H1 (cell line): ENCODE results near the gene TIMP4. TPM values are rescaled to one million over a fixed set of nuclear protein-coding genes. Genes with fewer than 3 reads are reported as not detected.

Source experiments
- CTCF ChIA-PET: fragments of 300-600 bp; sonication (Branson Sonifier 250); formaldehyde crosslinking; loops from one replicate; lab custom pipeline; 2021; ENCODE audit not compliant: partially characterized antibody; lab: Charles Lee
- POLR2A ChIA-PET: fragments of 300-600 bp; sonication (Branson Sonifier 250); formaldehyde crosslinking; loops from one replicate; lab custom pipeline; 2021; ENCODE audit warnings: inconsistent platforms; ENCODE audit not compliant: partially characterized antibody; lab: Charles Lee
- DNase-seq, 2 experiments: peaks; one replicate each; pipeline versions ENCODE4 v3.0.0 to v3.0.0-alpha.2; 2010 to 2022; ENCODE audit warnings: low spot score in 2 of 2, low read depth in 1 of 2, mixed read lengths in 1 of 2
- FAIRE-seq: peaks from 2 replicates; lab custom pipeline; 2011; peaks lifted over from hg19 to GRCh38; lab: Jason Lieb, UNC
- H2AFZ ChIP-seq: 2 replicates; pipeline ENCODE4 v1.8.1; 2012; ENCODE audit warnings: low read length, inconsistent platforms
- H2AK5ac ChIP-seq: 2 replicates; pipeline ENCODE4 v1.6.1; 2013; ENCODE audit warnings: low read depth, low read length
- H2BK120ac ChIP-seq: replicated peaks from 2 replicates; pipeline ENCODE3; 2013; ENCODE audit warnings: low read depth, low read length, inconsistent platforms
- H2BK12ac ChIP-seq: 2 replicates; pipeline ENCODE4 v1.6.1; 2013; ENCODE audit warnings: low read depth, low read length
- H2BK15ac ChIP-seq: 2 replicates; pipeline ENCODE4 v1.6.1; 2013; ENCODE audit warnings: low read length
- H2BK20ac ChIP-seq: 2 replicates; pipeline ENCODE4 v1.6.1; 2013; ENCODE audit warnings: low read length
- H2BK5ac ChIP-seq: 2 replicates; pipeline ENCODE4 v1.6.1; 2013; ENCODE audit warnings: low read depth, low read length
- H3K14ac ChIP-seq: 2 replicates; pipeline ENCODE4 v1.6.1; 2013; ENCODE audit warnings: inconsistent platforms; ENCODE audit not compliant: insufficient read length
- H3K18ac ChIP-seq: 2 replicates; pipeline ENCODE4 v1.6.1; 2013; ENCODE audit warnings: low read length; ENCODE audit errors: extremely low read depth
- H3K23ac ChIP-seq: 2 replicates; pipeline ENCODE4 v1.6.1; 2013; ENCODE audit warnings: inconsistent platforms; ENCODE audit not compliant: insufficient read length
- H3K23me2 ChIP-seq: 2 replicates; pipeline ENCODE4 v1.6.1; 2013; ENCODE audit warnings: low read depth, low read length
- H3K27ac ChIP-seq: 2 replicates; pipeline ENCODE4 v1.6.1; 2011; ENCODE audit warnings: low read depth, low read length, inconsistent platforms
- H3K27me3 ChIP-seq, 4 experiments: replicated peaks in 1 of 4; 1 replicate in 1 of 4; 2 replicates in 3 of 4; pipeline versions ENCODE4 v1.6.1 to v1.8.1; 2011 to 2013; ENCODE audit warnings: low read length in 3 of 4, mild to moderate bottlenecking in 3 of 4, inconsistent platforms in 2 of 4, mixed read lengths in 2 of 4, moderate library complexity in 1 of 4; ENCODE audit not compliant: control insufficient read depth in 3 of 4, insufficient read depth in 3 of 4; ENCODE audit errors: extremely low read depth in 1 of 4
- H3K36me3 ChIP-seq, 4 experiments: 2 replicates each; pipeline versions ENCODE4 v1.6.1 to v1.8.1; 2011 to 2013; ENCODE audit warnings: mild to moderate bottlenecking in 4 of 4, low read length in 3 of 4, moderate library complexity in 2 of 4, control low read depth in 1 of 4, inconsistent platforms in 1 of 4; ENCODE audit not compliant: insufficient read depth in 4 of 4, control insufficient read depth in 2 of 4
- H3K4ac ChIP-seq: replicated peaks from 2 replicates; pipeline ENCODE3; 2013; ENCODE audit warnings: low read length, low read depth, mixed read lengths, inconsistent platforms; ENCODE audit not compliant: insufficient read length
- H3K4me1 ChIP-seq, 4 experiments: replicated peaks in 1 of 4; 1 replicate in 1 of 4; 2 replicates in 3 of 4; pipeline versions ENCODE4 v1.6.1 to v1.8.1; 2011 to 2013; ENCODE audit warnings: low read length in 3 of 4, inconsistent platforms in 2 of 4, mixed read lengths in 1 of 4; ENCODE audit not compliant: insufficient read depth in 4 of 4, control insufficient read depth in 3 of 4
- H3K4me2 ChIP-seq, 2 experiments: 2 replicates each; pipeline versions ENCODE4 v1.6.1 to v1.8.1; 2011 to 2013; ENCODE audit warnings: low read depth in 2 of 2, low read length in 2 of 2, control low read depth in 1 of 2, inconsistent platforms in 1 of 2, mild to moderate bottlenecking in 1 of 2; ENCODE audit not compliant: insufficient read depth in 1 of 2
- H3K4me3 ChIP-seq, 4 experiments: fragments of 200-600, 300-600 bp in 1 of 4; sonication (generic), shearing (Covaris generic), sonication (Bioruptor Twin) in 1 of 4; 2 replicates each; pipeline versions ENCODE4 v1.5.1 to v1.8.1; 2011 to 2016; ENCODE audit warnings: low read length in 4 of 4, low read depth in 3 of 4, control low read depth in 2 of 4, inconsistent platforms in 2 of 4, mild to moderate bottlenecking in 2 of 4, mixed read lengths in 1 of 4, moderate library complexity in 1 of 4; ENCODE audit not compliant: insufficient read depth in 2 of 4; ENCODE audit errors: extremely low read depth in 1 of 4
- H3K56ac ChIP-seq: replicated peaks from 2 replicates; pipeline ENCODE3; 2013; ENCODE audit warnings: low read depth, mild to moderate bottlenecking, mixed read lengths, low read length, inconsistent platforms; ENCODE audit not compliant: insufficient read length
- H3K79me1 ChIP-seq: 2 replicates; pipeline ENCODE4 v1.6.1; 2013; ENCODE audit warnings: low read depth, low read length, control low read depth
- H3K79me2 ChIP-seq, 2 experiments: 2 replicates each; pipeline versions ENCODE4 v1.6.1 to v1.8.1; 2012 to 2013; ENCODE audit warnings: low read length in 2 of 2, mild to moderate bottlenecking in 2 of 2, inconsistent platforms in 1 of 2; ENCODE audit not compliant: insufficient read depth in 2 of 2, control insufficient read depth in 1 of 2
- H3K9ac ChIP-seq, 4 experiments: replicated peaks in 1 of 4; 1 replicate in 1 of 4; 2 replicates in 3 of 4; pipeline versions ENCODE4 v1.6.1 to v1.8.1; 2011 to 2013; ENCODE audit warnings: low read depth in 3 of 4, low read length in 3 of 4, control low read depth in 2 of 4, mild to moderate bottlenecking in 2 of 4, moderate library complexity in 2 of 4, inconsistent platforms in 1 of 4; ENCODE audit errors: extremely low read depth in 1 of 4
- H3K9me3 ChIP-seq, 2 experiments: 2 replicates each; pipeline versions ENCODE4 v1.6.1 to v1.8.1; 2012 to 2013; ENCODE audit warnings: mild to moderate bottlenecking in 2 of 2, moderate library complexity in 2 of 2, control low read depth in 1 of 2, inconsistent platforms in 1 of 2, low read depth in 1 of 2, low read length in 1 of 2, mixed read lengths in 1 of 2; ENCODE audit not compliant: insufficient read depth in 2 of 2
- H4K20me1 ChIP-seq, 2 experiments: replicated peaks in 1 of 2; 2 replicates each; pipeline versions ENCODE3 to v1.8.1; 2011 to 2013; ENCODE audit warnings: inconsistent platforms in 2 of 2, low read length in 2 of 2, mild to moderate bottlenecking in 1 of 2; ENCODE audit not compliant: insufficient read depth in 2 of 2, control insufficient read depth in 1 of 2
- H4K5ac ChIP-seq: 2 replicates; pipeline ENCODE4 v1.6.1; 2013; ENCODE audit warnings: low read length, low read depth, mixed read lengths, inconsistent platforms; ENCODE audit not compliant: insufficient read length
- H4K8ac ChIP-seq: 2 replicates; pipeline ENCODE4 v1.8.0; 2013; ENCODE audit warnings: mild to moderate bottlenecking, moderate library complexity, low read length, inconsistent platforms; ENCODE audit not compliant: insufficient read depth; ENCODE audit errors: extremely low read depth
- H4K91ac ChIP-seq: replicated peaks from 2 replicates; pipeline ENCODE3; 2013; ENCODE audit warnings: low read length, mixed read lengths, inconsistent platforms; ENCODE audit not compliant: insufficient read length
- RFX5 ChIP-seq: IDR thresholded peaks from 2 replicates; pipeline ENCODE4 v1.6.1; 2011; ENCODE audit warnings: low read depth, low read length, improper control_type of control experiment, borderline replicate concordance
- WGBS, 2 experiments: shearing (Covaris generic) in 1 of 2; methylation state at CpG; one replicate each; pipeline versions ENCODE4 v1.1.6 to v1.1.7; 2013 to 2015; ENCODE audit warnings: low lambda C conversion rate in 2 of 2, mixed read lengths in 2 of 2, inconsistent platforms in 1 of 2, low coverage in 1 of 2, missing lambda C conversion rate in 1 of 2; ENCODE audit not compliant: insufficient replicate concordance in 2 of 2, insufficient coverage in 1 of 2, insufficient read length in 1 of 2; ENCODE audit errors: extremely low coverage in 1 of 2, missing lambda C conversion rate in 1 of 2; 5-methylcytosine and 5-hydroxymethylcytosine counted together
- polyA plus RNA-seq, 7 experiments: library from polyadenylated mRNA; depleted of rRNA in 3 of 7; stranded (reverse) in 5 of 7; unstranded in 2 of 7; fragments of >200 nt in 5 of 7; fragments of 200-250 nt in 2 of 7; gene quantifications; 1 replicate in 5 of 7; 2 replicates in 1 of 7; 4 replicates in 1 of 7; pipeline versions ENCODE4 v1.2.1 to v1.2.3, GENCODE V29; 2011 to 2013; ENCODE audit warnings: missing spikeins in 2 of 7, mixed read lengths in 2 of 7
- total RNA-seq: library from RNA; stranded (reverse); fragmentation: NEBNext Ultra II Directional; extraction: Animal tissue kit (Norgen Biotek cat#: 25700); gene quantifications from 2 replicates; pipeline ENCODE4 v1.2.1, GENCODE V29; 2021

The TIMP4 gene
- total and polyA plus RNA-seq, 2 of the 8 experiments (the other 6 are each of a cell fraction or from before 2014, with no cell fraction given) = 5.1 to 8.7 TPM

- Histone ChIP-seq H3K23me2 (no peaks in the 10 kb centered on the region), H4K20me1 (no peaks in the 10 kb centered on the region), H2BK12ac (no peak overlapping the region), H3K79me1 (no peaks in the 10 kb centered on the region), H2BK5ac (no peak overlapping the region), H3K79me2 (no peaks in the 10 kb centered on the region), H3K27ac (no peak overlapping the region), H3K9me3 (no peaks in the 10 kb centered on the region), H4K5ac (no peak overlapping the region), H3K14ac (no peak overlapping the region), H2BK15ac (no peak overlapping the region), H3K18ac (no peak overlapping the region), H3K36me3 (no peaks in the 10 kb centered on the region), H2BK20ac (no peak overlapping the region), H3K4me3 (no peak overlapping the region), H4K91ac (no peak overlapping the region), H3K4ac (no peak overlapping the region), H3K56ac (no peak overlapping the region), H3K4me1 (peaks cover 0 to 2% (median 0%) of the 10 kb centered on the region in 4 experiments; a peak in 1 of 7 replicates), H3K23ac (no peak overlapping the region), H4K8ac (no peak overlapping the region), H2BK120ac (no peak overlapping the region), H3K4me2 (no peak overlapping the region), H3K9ac (no peak overlapping the region), H2AFZ (no peak overlapping the region), H3K27me3 (no peaks in the 10 kb centered on the region), H2AK5ac (no peak overlapping the region)
- ChIA-PET POLR2A (no interaction called here), CTCF (no interaction called here)
- FAIRE-seq (no peak), DNase-seq (no peak)
- WGBS, 2 experiments = 90% methylated on average over 3 of the region's 3 CpGs; no CpG with 5 or more reads in 1 of the 2 experiments
- TF ChIP-seq RFX5 = no peak
Measured at GRCh38 chr3:12196684-12197083, 38.0 kb upstream of the TIMP4 start.
